Measurements from ENCODE around the gene GJB1. TPM values are rescaled to one million over a fixed set of nuclear protein-coding genes. Genes with fewer than 3 reads are reported as not detected.

GJB1 gene
- total RNA-seq, 2 donors from 2014 or later = not detected

- Histone ChIP-seq H3K27ac (no peak overlapping the region), H3K4me3 (no peak overlapping the region), H3K36me3 (no peaks in the 10 kb centered on the region), H3K9me3 (no peaks in the 10 kb centered on the region), H3K27me3 (no peaks in the 10 kb centered on the region), H3K4me1 (no peaks in the 10 kb centered on the region)
- TF ChIP-seq, protein P1, sequence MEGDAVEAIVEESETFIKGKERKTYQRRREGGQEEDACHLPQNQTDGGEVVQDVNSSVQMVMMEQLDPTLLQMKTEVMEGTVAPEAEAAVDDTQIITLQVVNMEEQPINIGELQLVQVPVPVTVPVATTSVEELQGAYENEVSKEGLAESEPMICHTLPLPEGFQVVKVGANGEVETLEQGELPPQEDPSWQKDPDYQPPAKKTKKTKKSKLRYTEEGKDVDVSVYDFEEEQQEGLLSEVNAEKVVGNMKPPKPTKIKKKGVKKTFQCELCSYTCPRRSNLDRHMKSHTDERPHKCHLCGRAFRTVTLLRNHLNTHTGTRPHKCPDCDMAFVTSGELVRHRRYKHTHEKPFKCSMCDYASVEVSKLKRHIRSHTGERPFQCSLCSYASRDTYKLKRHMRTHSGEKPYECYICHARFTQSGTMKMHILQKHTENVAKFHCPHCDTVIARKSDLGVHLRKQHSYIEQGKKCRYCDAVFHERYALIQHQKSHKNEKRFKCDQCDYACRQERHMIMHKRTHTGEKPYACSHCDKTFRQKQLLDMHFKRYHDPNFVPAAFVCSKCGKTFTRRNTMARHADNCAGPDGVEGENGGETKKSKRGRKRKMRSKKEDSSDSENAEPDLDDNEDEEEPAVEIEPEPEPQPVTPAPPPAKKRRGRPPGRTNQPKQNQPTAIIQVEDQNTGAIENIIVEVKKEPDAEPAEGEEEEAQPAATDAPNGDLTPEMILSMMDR (IDR thresholded peaks at IDR 0.05) = no peak
- DNase-seq (ENCODE audit: low spot score) = no peak
Measured at GRCh38 chrX:71210816-71211215, 12.2 kb upstream of the GJB1 start.

GRCh38 chrX:71212536-71212935 lies 10.5 kb upstream of the GJB1 start:
- Histone ChIP-seq H3K27ac (no peak overlapping the region), H3K9me3 (no peaks in the 10 kb centered on the region), H3K4me1 (no peaks in the 10 kb centered on the region), H3K36me3 (no peaks in the 10 kb centered on the region), H3K27me3 (no peaks in the 10 kb centered on the region), H3K4me3 (no peak overlapping the region)
- TF ChIP-seq, protein P1 (IDR thresholded peaks at IDR 0.05) = no peak
- no peak for DNase-seq (ENCODE audit: low spot score)

DNA sequence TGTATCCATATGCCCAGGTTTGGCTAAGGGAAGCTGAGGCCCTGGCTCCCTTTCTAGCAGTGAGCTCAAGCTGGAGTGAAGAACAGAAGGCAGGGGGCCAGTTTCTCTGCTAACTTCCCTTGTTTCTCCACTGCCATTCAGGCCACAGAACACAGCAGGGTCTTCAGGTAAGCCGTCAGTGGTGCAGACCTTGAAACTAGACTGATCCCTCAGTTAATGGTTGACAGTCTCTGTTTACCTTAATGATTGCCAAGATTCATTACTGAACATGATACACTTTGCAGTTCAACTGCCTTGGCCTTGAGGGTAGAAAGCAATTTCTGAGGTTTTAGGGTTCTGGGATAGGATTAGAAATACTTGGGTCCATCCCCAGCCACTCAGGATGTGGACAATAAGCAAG lies 8.9 kb upstream of the GJB1 start:
- DNase-seq (ENCODE audit: low spot score) = no peak
- no peaks in the 10 kb centered on the region for H3K9me3 ChIP-seq

DNA sequence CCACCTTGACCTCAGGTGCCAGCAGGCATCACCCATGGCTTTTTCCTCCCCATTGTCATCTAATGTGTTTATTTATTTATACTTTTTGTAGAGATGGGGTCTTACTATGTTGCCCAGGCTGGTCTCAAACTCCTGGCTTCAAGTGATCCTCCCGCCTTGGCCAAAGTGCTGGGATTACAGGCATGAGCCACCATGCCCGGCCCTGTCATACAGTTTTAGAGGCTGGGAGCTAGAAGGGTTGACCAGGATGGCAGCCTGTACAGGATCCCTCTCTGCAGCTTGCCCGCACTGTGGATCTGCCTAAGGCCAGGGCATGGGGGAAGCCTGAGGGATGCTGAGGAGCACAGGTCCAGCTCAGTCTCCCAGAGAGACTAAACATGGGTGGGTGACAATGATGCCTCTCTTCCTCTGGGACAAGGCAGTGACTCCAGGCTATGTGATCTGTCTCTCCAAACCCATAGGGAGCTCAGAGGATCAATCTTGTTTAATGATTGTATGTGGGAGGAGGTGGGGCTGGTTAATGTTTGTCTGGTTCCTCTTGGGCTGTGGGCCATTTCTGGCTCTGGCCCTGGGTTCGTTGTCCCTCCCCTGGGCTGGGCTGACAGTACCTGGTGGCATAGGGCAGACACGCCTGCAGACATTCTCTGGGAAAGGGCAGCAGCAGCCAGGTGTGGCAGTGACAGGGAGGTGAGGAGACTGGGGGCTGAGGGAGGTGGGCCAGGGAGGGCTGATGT lies 8.3 kb upstream of the GJB1 start:
- no peaks in the 10 kb centered on the region for H3K36me3 ChIP-seq
- TF ChIP-seq, protein P1 (IDR thresholded peaks at IDR 0.05) = no peak
- H3K4me3 ChIP-seq = no peak overlapping the region
- DNase-seq (ENCODE audit: low spot score) = no peak
- H3K9me3 ChIP-seq = no peaks in the 10 kb centered on the region
- no peak overlapping the region for H3K27ac ChIP-seq
- H3K27me3 ChIP-seq = no peaks in the 10 kb centered on the region
- no peaks in the 10 kb centered on the region for H3K4me1 ChIP-seq

More for the DNA sequence above, 8.9 kb upstream of the GJB1 start:
- H3K4me1 ChIP-seq = no peaks in the 10 kb centered on the region
- TF ChIP-seq, protein P1 (IDR thresholded peaks at IDR 0.05) = no peak
- H3K4me3 ChIP-seq = no peak overlapping the region
- H3K27me3 ChIP-seq = no peaks in the 10 kb centered on the region
- H3K27ac ChIP-seq = no peak overlapping the region
- H3K36me3 ChIP-seq = no peaks in the 10 kb centered on the region

DNA sequence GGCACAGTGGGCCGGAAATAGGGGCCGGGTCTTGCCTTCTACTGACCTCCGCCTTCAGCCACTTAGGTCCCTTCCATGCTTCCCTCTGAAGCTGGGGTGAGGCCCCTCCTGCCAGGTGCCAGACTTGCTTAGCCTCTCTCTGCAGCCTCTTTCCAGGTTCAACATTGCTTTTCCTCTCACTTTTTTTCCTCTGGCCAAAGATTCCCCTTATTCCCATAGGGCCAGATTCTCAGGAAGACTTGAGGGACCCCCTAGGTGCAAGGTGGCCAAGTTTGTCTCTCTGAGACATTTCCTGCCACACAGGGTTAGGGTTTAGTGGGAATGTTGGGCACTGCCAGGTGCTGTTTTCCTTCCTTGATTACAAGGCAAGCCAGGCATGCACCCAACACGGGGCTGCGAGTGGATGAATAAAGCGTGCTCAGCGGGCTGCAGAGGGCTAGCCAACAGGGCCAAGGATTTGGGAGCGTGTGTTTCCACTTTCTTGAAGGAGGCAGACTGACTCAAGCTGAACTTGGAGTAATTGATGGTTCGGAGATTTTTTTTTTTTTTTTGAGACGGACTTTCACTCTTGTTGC lies 7.6 kb upstream of the GJB1 start:
- TF ChIP-seq, protein P1 (IDR thresholded peaks at IDR 0.05) = no peak
- no peaks in the 10 kb centered on the region for H3K9me3 ChIP-seq
- H3K36me3 ChIP-seq = no peaks in the 10 kb centered on the region
- H3K4me1 ChIP-seq = no peaks in the 10 kb centered on the region
- no peak overlapping the region for H3K4me3 ChIP-seq
- DNase-seq (ENCODE audit: low spot score) = no peak
- H3K27ac ChIP-seq = no peak overlapping the region
- H3K27me3 ChIP-seq = no peaks in the 10 kb centered on the region
